Ecto neural progenitor cell (in vitro differentiated cells): Measurements from ENCODE around the gene CRB2.
A peak's percentile ranks its signal among the peaks of the same experiment; 100 is the strongest.

ENCODE experiments used
- DNase-seq: peaks from one replicate; pipeline ENCODE4 v3.0.0-alpha.2; 2018; ENCODE audit warnings: low spot score

CRB2 gene

GRCh38 chr9:123355761-123356431, at the start of gene CRB2:
Gene CRB2, plus strand, starts transcription at chr9:123356197. Its CDS starts 64 bp downstream, at chr9:123356261.
- DNase-seq, result peak; percentile 89

GRCh38 chr9:123309611-123310010, 46.4 kb upstream of the CRB2 start:
- DNase-seq, result no peak

GRCh38 chr9:123310551-123311249, 45.3 kb upstream of the CRB2 start:
- DNase-seq, result no peak

GRCh38 chr9:123311250-123311752, 44.7 kb upstream of the CRB2 start:
- no peak for DNase-seq

GRCh38 chr9:123312306-123312877, 43.6 kb upstream of the CRB2 start:
- DNase-seq, result no peak

GRCh38 chr9:123314617-123315016, 41.4 kb upstream of the CRB2 start:
- no peak for DNase-seq

GRCh38 chr9:123315635-123316034, 40.4 kb upstream of the CRB2 start:
- DNase-seq, result no peak

- no peak for DNase-seq
Observed at GRCh38 chr9:123316053-123316718, 39.8 kb upstream of the CRB2 start.

- no peak for DNase-seq
Observed at GRCh38 chr9:123318202-123318601, 37.8 kb upstream of the CRB2 start.

GRCh38 chr9:123318961-123319421, 37.0 kb upstream of the CRB2 start:
- no peak for DNase-seq

GRCh38 chr9:123319541-123320339, 36.3 kb upstream of the CRB2 start:
- no peak for DNase-seq

- DNase-seq, result no peak
Observed at GRCh38 chr9:123320814-123321213, 35.2 kb upstream of the CRB2 start.

- DNase-seq, result no peak
Observed at GRCh38 chr9:123321616-123322272, 34.3 kb upstream of the CRB2 start.

GRCh38 chr9:123322273-123323195, 33.5 kb upstream of the CRB2 start:
- DNase-seq, result no peak

GRCh38 chr9:123323196-123324013, 32.6 kb upstream of the CRB2 start:
- no peak for DNase-seq

GRCh38 chr9:123324767-123325183, 31.2 kb upstream of the CRB2 start:
- no peak for DNase-seq

GRCh38 chr9:123326187-123326586, 29.8 kb upstream of the CRB2 start:
- no peak for DNase-seq

GRCh38 chr9:123326662-123327093, 29.3 kb upstream of the CRB2 start:
- DNase-seq, result no peak

- no peak for DNase-seq
Observed at GRCh38 chr9:123327697-123328100, 28.3 kb upstream of the CRB2 start.
